CD4-positive, alpha-beta T cell (primary cell): Measurements from ENCODE around the gene BCL2. TPM values are rescaled to one million over a fixed set of nuclear protein-coding genes. Genes with fewer than 3 reads are reported as not detected.

Experiments used
- ATAC-seq: fragments of 200-7000 bp; cut with Tn5 transposase; one replicate; pipeline ENCODE4 v1.10.0; 2022; ENCODE audit warnings: mild to moderate bottlenecking; ENCODE audit not compliant: poor library complexity
- CTCF ChIA-PET: fragments of 350-600 bp; sonication (Branson Sonifier 250); formaldehyde crosslinking; loops from one replicate; lab custom pipeline; 2021; ENCODE audit warnings: antibody characterized with exemption, inconsistent platforms; lab: Charles Lee
- POLR2A ChIA-PET: fragments of 350-600 bp; sonication (Branson Sonifier 250); formaldehyde crosslinking; loops from one replicate; lab custom pipeline; 2021; ENCODE audit warnings: antibody characterized with exemption, inconsistent platforms; lab: Charles Lee
- DNase-seq, 14 experiments: peaks; one replicate each; pipeline ENCODE4 v3.0.0-alpha.2; 2013 to 2020; ENCODE audit warnings: mixed read lengths in 2 of 14
- H3K27ac ChIP-seq, 2 donors: one replicate each; pipeline versions ENCODE4 v1.5.1 to v1.7.0; 2013; ENCODE audit warnings: low read length in 2 of 2, low read depth in 1 of 2, mild to moderate bottlenecking in 1 of 2
- H3K27me3 ChIP-seq, 2 experiments: 1 replicate in 1 of 2; 2 replicates in 1 of 2; pipeline versions ENCODE4 v1.6.1 to v1.7.0; 2013; ENCODE audit warnings: low read length in 2 of 2, control low read depth in 1 of 2, mild to moderate bottlenecking in 1 of 2, moderate library complexity in 1 of 2; ENCODE audit not compliant: insufficient read depth in 2 of 2, control insufficient read depth in 1 of 2
- H3K36me3 ChIP-seq: one replicate; pipeline ENCODE4 v1.6.1; 2013; ENCODE audit warnings: low read length, control low read depth; ENCODE audit not compliant: insufficient read depth
- H3K4me1 ChIP-seq: one replicate; pipeline ENCODE4 v1.6.1; 2013; ENCODE audit warnings: low read length, control low read depth; ENCODE audit not compliant: insufficient read depth
- H3K4me3 ChIP-seq: one replicate; pipeline ENCODE4 v1.5.1; 2013; ENCODE audit warnings: mild to moderate bottlenecking, low read length, moderate library complexity
- H3K9me3 ChIP-seq, 2 experiments: 1 replicate in 1 of 2; 2 replicates in 1 of 2; pipeline versions ENCODE4 v1.6.1 to v1.7.0; 2013; ENCODE audit warnings: low read length in 2 of 2, mild to moderate bottlenecking in 2 of 2, control low read depth in 1 of 2, moderate library complexity in 1 of 2; ENCODE audit not compliant: control insufficient read depth in 1 of 2, insufficient read depth in 1 of 2
- H3K27ac Mint-ChIP-seq: one replicate; pipeline ENCODE4 v1.8.0; 2020; ENCODE audit warnings: mixed read lengths
- H3K27me3 Mint-ChIP-seq: one replicate; pipeline ENCODE4 v1.8.0; 2021; ENCODE audit warnings: mixed read lengths
- H3K36me3 Mint-ChIP-seq: one replicate; pipeline ENCODE4 v1.8.0; 2021; ENCODE audit warnings: low read depth, mixed read lengths
- H3K4me1 Mint-ChIP-seq: one replicate; pipeline ENCODE4 v1.8.0; 2021; ENCODE audit warnings: low read depth, mixed read lengths
- H3K4me3 Mint-ChIP-seq: one replicate; pipeline ENCODE4 v1.8.0; 2020; ENCODE audit warnings: mild to moderate bottlenecking, mixed read lengths
- H3K9me3 Mint-ChIP-seq: one replicate; pipeline ENCODE4 v1.8.0; 2020; ENCODE audit warnings: mixed read lengths
- CTCF ChIP-seq: fragments of 200-600 bp; IDR thresholded peaks from one replicate; pipeline ENCODE4 v1.8.0; 2022; ENCODE audit warnings: antibody characterized with exemption, mild to moderate bottlenecking
- intact Hi-C, 2 experiments: fragments of 100-400 bp; cut with DNase I in 1 of 2; cut with micrococcal nuclease in 1 of 2; formaldehyde crosslinking; loops; one replicate each; pipeline versions ENCODE4 v1.15.1 to v1.9.0; 2023 to 2025; cut with DNase I, micrococcal nuclease
- total RNA-seq, 174 experiments: library from RNA in 2 of 174; stranded (reverse) in 2 of 174; gene quantifications; one replicate each; pipeline ENCODE4 v1.2.3 and lab custom pipeline; 2021 to 2026

The BCL2 gene
- total RNA-seq, 2 experiments from 2014 or later: 40.1 to 40.3 TPM

GRCh38 chr18:63229971-63230370 is 89.6 kb downstream of the BCL2 start:
- POLR2A ChIA-PET: interaction anchor here (0.8 to 1.4 kb wide), 2 partner anchors 27 to 88 kb away, joined by 3 to 7 read pairs; no protein-coding TSS in a partner anchor
- peak overlapping the region; percentile 81 for H3K4me3 Mint-ChIP-seq

GRCh38 chr18:63225434-63225833 is 94.1 kb downstream of the BCL2 start:
- Histone ChIP-seq H3K4me3 (no peak overlapping the region), H3K27me3 (no peaks in the 10 kb centered on the region), H3K27ac (no peak overlapping the region), H3K9me3 (no peaks in the 10 kb centered on the region), H3K36me3 (peaks cover 3% of the 10 kb centered on the region), H3K4me1 (peaks cover 33% of the 10 kb centered on the region)
- H3K27me3 Mint-ChIP-seq: no peaks in the 10 kb centered on the region
- H3K4me3 Mint-ChIP-seq: no peak overlapping the region
- peak overlapping the region; percentile 66 for H3K27ac Mint-ChIP-seq
- DNase-seq: no peak
- ChIA-PET POLR2A (interaction anchor here (1.1 to 2.6 kb wide), 6 partner anchors 8 to 95 kb away, joined by 3 to 16 read pairs (median 5); partner anchors contain the start of gene BCL2), CTCF (interaction anchor here (0.8 to 1.6 kb wide), 4 partner anchors 10 to 114 kb away, joined by 3 to 6 read pairs (median 5); no protein-coding TSS in a partner anchor)
- TF ChIP-seq CTCF: no peak
- intact Hi-C loops: no loop called here
- peaks cover 79% of the 10 kb centered on the region for H3K4me1 Mint-ChIP-seq
- no peaks in the 10 kb centered on the region for H3K9me3 Mint-ChIP-seq
- ATAC-seq: no peak
- peaks cover 33% of the 10 kb centered on the region for H3K36me3 Mint-ChIP-seq

More at GRCh38 chr18:63229971-63230370, 89.6 kb downstream of the BCL2 start:
- ATAC-seq: no peak
- intact Hi-C loops: loop anchor here (2.0 to 5.0 kb wide), 2 partner anchors 13 to 87 kb away; partner anchors contain the start of gene BCL2 (in 1 of the 2)
- Histone ChIP-seq H3K27me3 (no peaks in the 10 kb centered on the region), H3K4me3 (peak overlapping the region; percentile 21), H3K9me3 (no peaks in the 10 kb centered on the region), H3K27ac (peak overlapping the region; percentile 6 to 18), H3K4me1 (peaks cover 30% of the 10 kb centered on the region), H3K36me3 (peaks cover 3% of the 10 kb centered on the region)
- TF ChIP-seq CTCF: no peak
- H3K9me3 Mint-ChIP-seq: no peaks in the 10 kb centered on the region
- CTCF ChIA-PET: no interaction called here
- peak overlapping the region; percentile 87 for H3K27ac Mint-ChIP-seq
- DNase-seq: no peak
- H3K27me3 Mint-ChIP-seq: no peaks in the 10 kb centered on the region
- H3K36me3 Mint-ChIP-seq: peaks cover 23% of the 10 kb centered on the region
- H3K4me1 Mint-ChIP-seq: peaks cover 85% of the 10 kb centered on the region

GRCh38 chr18:63224630-63225029 is 94.9 kb downstream of the BCL2 start:
- no peak overlapping the region for H3K4me3 Mint-ChIP-seq
- intact Hi-C loops: no loop called here
- H3K36me3 Mint-ChIP-seq: peaks cover 34% of the 10 kb centered on the region

More at GRCh38 chr18:63224630-63225029, 94.9 kb downstream of the BCL2 start:
- Histone ChIP-seq H3K27ac (peak overlapping the region; percentile 13 to 43), H3K9me3 (no peaks in the 10 kb centered on the region), H3K4me1 (peaks cover 32% of the 10 kb centered on the region), H3K27me3 (no peaks in the 10 kb centered on the region), H3K36me3 (peaks cover 5% of the 10 kb centered on the region), H3K4me3 (no peak overlapping the region)
- Mint-ChIP-seq H3K27ac (peak overlapping the region; percentile 66), H3K9me3 (no peaks in the 10 kb centered on the region), H3K27me3 (no peaks in the 10 kb centered on the region), H3K4me1 (peaks cover 78% of the 10 kb centered on the region)
- CTCF ChIA-PET: interaction anchor here (0.9 to 1.6 kb wide), 3 partner anchors 11 to 93 kb away, joined by 4 to 6 read pairs (median 4); no protein-coding TSS in a partner anchor
- POLR2A ChIA-PET: interaction anchor here (1.0 to 2.6 kb wide), 7 partner anchors 8 to 96 kb away, joined by 3 to 16 read pairs (median 5); partner anchors contain the start of gene BCL2
- DNase-seq (peak in 5 of 14 experiments; percentile 12 to 59 (median 38)), ATAC-seq (peak; percentile 61)
- no peak for TF ChIP-seq CTCF
